Brain microvascular endothelial cell (primary cell): Measurements from ENCODE around the gene MAP10.

ENCODE experiments used
- DNase-seq: peaks from one replicate; pipeline ENCODE4 v3.0.0-alpha.2; 2020
- H3K27ac ChIP-seq: fragments of 250-450 bp; sonication (Bioruptor Pico); 2 replicates; pipeline ENCODE4 v1.5.1; 2020; ENCODE audit warnings: mild to moderate bottlenecking, moderate library complexity
- H3K27me3 ChIP-seq: fragments of 250-450 bp; sonication (Bioruptor Pico); replicated peaks from 2 replicates; pipeline ENCODE4 v1.5.1; 2020; ENCODE audit warnings: mild to moderate bottlenecking
- H3K36me3 ChIP-seq: fragments of 250-450 bp; sonication (Bioruptor Pico); replicated peaks from 2 replicates; pipeline ENCODE4 v1.5.1; 2020; ENCODE audit warnings: mild to moderate bottlenecking
- H3K4me3 ChIP-seq: 2 replicates; pipeline ENCODE4 v1.5.1; 2011; ENCODE audit warnings: low read depth, mild to moderate bottlenecking, control low read depth, low read length, moderate library complexity
- CTCF ChIP-seq: IDR thresholded peaks from 2 replicates; pipeline ENCODE4 v1.5.1; 2011; ENCODE audit warnings: low read depth, mild to moderate bottlenecking, moderate library complexity, low read length, control low read depth, inconsistent platforms; ENCODE audit errors: missing control alignments
- in situ Hi-C: cut with HindIII; loops from 2 replicates; pipeline ENCODE4 v1.10.0; 2017; ENCODE audit warnings: low sequenced_read_pairs, low pct_ligation_motif_present

The MAP10 gene

GRCh38 chr1:232812560-232812959, 7.3 kb downstream of the MAP10 start:
- H3K4me3 ChIP-seq = no peak overlapping the region
- DNase-seq = no peak
- H3K27ac ChIP-seq = no peak overlapping the region
- in situ Hi-C loops = no loop called here
- no peaks in the 10 kb centered on the region for H3K36me3 ChIP-seq
- no peaks in the 10 kb centered on the region for H3K27me3 ChIP-seq
- TF ChIP-seq CTCF = no peak

- no peak for DNase-seq
- no peak for TF ChIP-seq CTCF
- in situ Hi-C loops = no loop called here
Measured at GRCh38 chr1:232813097-232813496, 7.9 kb downstream of the MAP10 start.

GRCh38 chr1:232813760-232814159, 8.5 kb downstream of the MAP10 start:
- H3K4me3 ChIP-seq = no peak overlapping the region
- H3K27me3 ChIP-seq = no peaks in the 10 kb centered on the region
- no peak for DNase-seq
- in situ Hi-C loops = no loop called here
- TF ChIP-seq CTCF = no peak
- H3K36me3 ChIP-seq = no peaks in the 10 kb centered on the region
- no peak overlapping the region for H3K27ac ChIP-seq

More at GRCh38 chr1:232813097-232813496, 7.9 kb downstream of the MAP10 start:
- H3K36me3 ChIP-seq = no peaks in the 10 kb centered on the region
- no peak overlapping the region for H3K4me3 ChIP-seq
- H3K27me3 ChIP-seq = no peaks in the 10 kb centered on the region
- no peak overlapping the region for H3K27ac ChIP-seq

GRCh38 chr1:232816324-232816723, 11.1 kb downstream of the MAP10 start:
- Histone ChIP-seq H3K4me3 (no peak overlapping the region), H3K27ac (no peak overlapping the region), H3K36me3 (no peaks in the 10 kb centered on the region), H3K27me3 (no peaks in the 10 kb centered on the region)
- in situ Hi-C loops = no loop called here
- DNase-seq = no peak
- no peak for TF ChIP-seq CTCF

GRCh38 chr1:232818040-232818439, 12.8 kb downstream of the MAP10 start:
- TF ChIP-seq CTCF = no peak
- DNase-seq = no peak
- Histone ChIP-seq H3K27ac (no peak overlapping the region), H3K4me3 (no peak overlapping the region), H3K27me3 (no peaks in the 10 kb centered on the region), H3K36me3 (no peaks in the 10 kb centered on the region)
- in situ Hi-C loops = no loop called here

GRCh38 chr1:232820431-232820830, 15.2 kb downstream of the MAP10 start:
- TF ChIP-seq CTCF = no peak
- in situ Hi-C loops = no loop called here
- H3K4me3 ChIP-seq = no peak overlapping the region

More at GRCh38 chr1:232820431-232820830, 15.2 kb downstream of the MAP10 start:
- Histone ChIP-seq H3K27ac (no peak overlapping the region), H3K36me3 (no peaks in the 10 kb centered on the region), H3K27me3 (no peaks in the 10 kb centered on the region)
- DNase-seq = no peak
